HepG2 (cell line): ENCODE measurements around the gene TGM1. TPM values are rescaled to one million over a fixed set of nuclear protein-coding genes. Genes with fewer than 3 reads are reported as not detected.
A peak's percentile ranks its signal among the peaks of the same experiment; 100 is the strongest.

Source experiments
- BATF2 ChIP-seq: sonication (generic); formaldehyde crosslinking; IDR thresholded peaks from 2 replicates; pipeline ENCODE4 v1.8.0; 2022; ENCODE audit warnings: mild to moderate bottlenecking, missing genetic modification reagents, moderate library complexity
- BCL3 ChIP-seq: sonication (generic); formaldehyde crosslinking; IDR thresholded peaks from 2 replicates; pipeline ENCODE4 v1.5.1; 2020; ENCODE audit warnings: mild to moderate bottlenecking, missing genetic modification reagents, moderate library complexity
- HMG20B ChIP-seq: conservative IDR thresholded peaks from 2 replicates; pipeline ENCODE4 v1.6.1; 2016; ENCODE audit warnings: missing genetic modification reagents, missing compliant biosample characterization
- KLF6 ChIP-seq: IDR thresholded peaks from 2 replicates; pipeline ENCODE4 v1.8.0; 2016; ENCODE audit warnings: missing biosample characterization, missing genetic modification reagents
- LCORL ChIP-seq, 2 experiments: fragments of 450-650 bp in 1 of 2; sonication (generic) in 1 of 2; formaldehyde crosslinking in 1 of 2; IDR thresholded peaks; 2 replicates each; pipeline versions ENCODE4 v1.5.0 to v1.6.1; 2017 to 2020; ENCODE audit warnings: antibody characterized with exemption in 1 of 2, missing genetic modification reagents in 1 of 2
- MIXL1 ChIP-seq: IDR thresholded peaks from 2 replicates; pipeline ENCODE4 v1.6.1; 2016
- PPARG ChIP-seq: conservative IDR thresholded peaks from 2 replicates; pipeline ENCODE4 v1.6.1; 2016; ENCODE audit warnings: missing biosample characterization, missing genetic modification reagents
- TFDP1 ChIP-seq: IDR thresholded peaks from 2 replicates; pipeline ENCODE4 v1.6.1; 2016; ENCODE audit warnings: missing compliant biosample characterization, missing genetic modification reagents, borderline replicate concordance
- TMF1 ChIP-seq: sonication (generic); formaldehyde crosslinking; IDR thresholded peaks from 2 replicates; pipeline ENCODE4 v1.8.1; 2022; ENCODE audit warnings: low read depth, missing genetic modification reagents
- ZBTB43 ChIP-seq: sonication (generic); formaldehyde crosslinking; conservative IDR thresholded peaks from 2 replicates; pipeline ENCODE4 v1.4.0; 2020; ENCODE audit warnings: missing genetic modification reagents
- ZIK1 ChIP-seq: sonication (generic); formaldehyde crosslinking; IDR thresholded peaks from 2 replicates; pipeline ENCODE4 v1.5.0; 2020; ENCODE audit warnings: mild to moderate bottlenecking, low read depth, missing genetic modification reagents, borderline replicate concordance
- ZNF101 ChIP-seq: sonication (generic); formaldehyde crosslinking; IDR thresholded peaks from 2 replicates; pipeline ENCODE4 v1.4.0; 2020; ENCODE audit warnings: mild to moderate bottlenecking, low read depth, missing genetic modification reagents, borderline replicate concordance
- ZNF18 ChIP-seq: sonication (generic); formaldehyde crosslinking; IDR thresholded peaks from 2 replicates; pipeline ENCODE4 v1.8.0; 2022; ENCODE audit warnings: mild to moderate bottlenecking, missing genetic modification reagents; ENCODE audit not compliant: insufficient replicate concordance
- ZNF251 ChIP-seq: sonication (generic); formaldehyde crosslinking; IDR thresholded peaks from 2 replicates; pipeline ENCODE4 v1.9.0; 2021; ENCODE audit warnings: mild to moderate bottlenecking, missing genetic modification reagents
- ZNF331 ChIP-seq: sonication (generic); formaldehyde crosslinking; IDR thresholded peaks from 2 replicates; pipeline ENCODE4 v1.4.0; 2020; ENCODE audit warnings: missing genetic modification reagents
- ZNF350 ChIP-seq: sonication (generic); formaldehyde crosslinking; IDR thresholded peaks from 2 replicates; pipeline ENCODE4 v1.4.0; 2020; ENCODE audit warnings: mild to moderate bottlenecking, low read depth, missing genetic modification reagents, borderline replicate concordance
- ZNF639 ChIP-seq: conservative IDR thresholded peaks from 2 replicates; pipeline ENCODE4 v1.6.1; 2018; ENCODE audit warnings: missing genetic modification reagents
- ZNF75D ChIP-seq: sonication (generic); formaldehyde crosslinking; IDR thresholded peaks from 2 replicates; pipeline ENCODE4 v1.8.1; 2023; ENCODE audit warnings: missing genetic modification reagents, mild to moderate bottlenecking, borderline replicate concordance
- ZNF766 ChIP-seq: sonication (generic); formaldehyde crosslinking; IDR thresholded peaks from 2 replicates; pipeline ENCODE4 v1.5.0; 2020; ENCODE audit warnings: missing genetic modification reagents, borderline replicate concordance
- ZSCAN12 ChIP-seq: sonication (generic); formaldehyde crosslinking; IDR thresholded peaks from 2 replicates; pipeline ENCODE4 v1.9.0; 2021; ENCODE audit warnings: mild to moderate bottlenecking, missing genetic modification reagents
- polyA plus RNA-seq, 8 experiments: library from polyadenylated mRNA; depleted of rRNA in 3 of 8; stranded (reverse) in 7 of 8; unstranded in 1 of 8; fragments of >200 nt; fragmentation: Illumina TruSeq in 4 of 8; extraction: Trizol in 4 of 8; gene quantifications; 2 replicates each; pipeline versions ENCODE4 v1.2.1 to v1.2.3, GENCODE V29; 2011 to 2016; ENCODE audit warnings: low read depth in 4 of 8, missing spikeins in 1 of 8, mixed read lengths in 1 of 8; ENCODE audit not compliant: insufficient read depth in 1 of 8
- total RNA-seq, 5 experiments: library from RNA; depleted of rRNA; stranded (reverse); fragments of >200 nt; fragmentation: Illumina TruSeq; extraction: Trizol; gene quantifications; 2 replicates each; pipeline ENCODE4 v1.2.3, GENCODE V29; 2016; ENCODE audit warnings: low read depth in 1 of 5

Gene TGM1
- total and polyA plus RNA-seq, 2 of the 13 experiments (the other 11 are each of a cell fraction or from before 2014, with no cell fraction given): 3.2 to 10.6 TPM

GRCh38 chr14:24232645-24233537 is 30.1 kb downstream of the TGM1 start, which contains the start of gene GMPR2 (continued):
- TF ChIP-seq ZSCAN12 (no peak), KLF6 (CRISPR knock-in tag) (peak; percentile 67; the same call in 1 of the 2 replicates), ZNF18 (CRISPR knock-in tag) (no peak), MIXL1 (CRISPR knock-in tag) (peak; percentile 85), ZNF251 (CRISPR knock-in tag) (peak; percentile 85), TMF1 (no peak; the same call in 1 of the 2 replicates), ZNF639 (no peak; the same call in none of the 2 replicates), BCL3 (CRISPR knock-in tag) (peak; percentile 60), HMG20B (0 out of 2 replicates have a peak, but pooled peaks have one; percentile 12), ZNF766 (peak; percentile 83; the same call in 1 of the 2 replicates), BATF2 (CRISPR knock-in tag) (0 out of 2 replicates have a peak, but pooled peaks have one; percentile 18), ZNF331 (CRISPR knock-in tag) (no peak; the same call in 1 of the 2 replicates), ZNF350 (peak; percentile 82; the same call in 1 of the 2 replicates), ZNF75D (CRISPR knock-in tag) (peak; percentile 88; the same call in 1 of the 2 replicates), ZIK1 (CRISPR knock-in tag) (peak; percentile 91; the same call in 1 of the 2 replicates), TFDP1 (CRISPR knock-in tag) (peak; percentile 83), LCORL (IDR thresholded peaks at IDR 0.05) (no peak; the same call in 1 of the 2 replicates), LCORL (CRISPR knock-in tag; IDR thresholded peaks at IDR 0.05) (peak; percentile 98), PPARG (no peak), ZBTB43 (peak; percentile 92; the same call in 1 of the 2 replicates), ZNF101 (CRISPR knock-in tag) (peak; percentile 20; the same call in 1 of the 2 replicates)
